Measurements from ENCODE around the gene HINT1. TPM values are rescaled to one million over a fixed set of nuclear protein-coding genes. Genes with fewer than 3 reads are reported as not detected.

The HINT1 gene
- 100 to 1,000 TPM; 316 to 358 TPM for total RNA-seq

DNA sequence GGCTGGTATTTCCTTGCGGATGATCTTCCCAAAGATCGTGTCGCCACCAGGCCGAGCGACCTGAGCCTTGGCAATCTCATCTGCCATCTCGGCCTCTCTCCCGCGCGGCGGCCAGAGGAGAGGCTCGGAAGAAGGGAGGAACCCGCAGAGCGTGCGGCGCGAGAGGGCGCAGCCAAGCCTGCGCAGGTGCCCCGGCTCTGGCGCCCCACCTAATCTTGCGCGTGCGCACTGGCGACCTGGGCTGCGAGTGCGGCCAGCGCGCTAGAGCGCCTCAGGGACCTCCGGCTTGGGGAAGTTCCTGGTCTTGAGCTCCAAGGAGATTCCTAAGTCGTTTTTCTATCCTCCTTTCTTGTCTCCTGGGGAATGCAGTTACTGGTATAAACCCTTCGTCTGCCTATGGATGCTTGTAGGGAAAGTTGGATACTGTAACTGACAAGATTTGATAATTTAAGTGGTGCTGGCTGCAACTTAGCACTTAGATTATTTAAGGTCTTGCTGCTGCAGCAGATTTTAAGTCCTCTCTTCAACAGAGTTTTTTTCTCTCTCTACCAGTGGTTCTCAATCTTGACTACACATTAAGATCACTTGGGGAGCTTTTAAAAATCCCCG lies at the start of gene HINT1:
Gene HINT1 (minus strand): TSS at position 138 of the 609 bp plus-strand sequence. CDS start 51 bp downstream, at position 87.
- peak within 1 kb of the TSS; percentile 95 for H3K4me3 Mint-ChIP-seq
- peaks cover 36% of the 10 kb centered on the region for H3K4me1 Mint-ChIP-seq
- H3K27me3 Mint-ChIP-seq = no peaks in the 10 kb centered on the region
- H3K9me3 Mint-ChIP-seq = no peaks in the 10 kb centered on the region
- H3K27ac Mint-ChIP-seq = peak within 1 kb of the TSS; percentile 96
- ATAC-seq (replicated peaks) = peak; percentile 86
- H3K36me3 Mint-ChIP-seq (ENCODE audit: low read depth) = peaks cover 55% of the 10 kb centered on the region

- no peak overlapping the region for H3K4me3 Mint-ChIP-seq
- H3K27ac Mint-ChIP-seq = peak overlapping the region; percentile 23
- ATAC-seq (replicated peaks) = no peak
- H3K9me3 Mint-ChIP-seq = no peaks in the 10 kb centered on the region
- peaks cover 18% of the 10 kb centered on the region for H3K4me1 Mint-ChIP-seq
- no peaks in the 10 kb centered on the region for H3K36me3 Mint-ChIP-seq (ENCODE audit: low read depth)
- no peaks in the 10 kb centered on the region for H3K27me3 Mint-ChIP-seq
Observed at GRCh38 chr5:131214609-131215227, 49.7 kb upstream of the HINT1 start.

GRCh38 chr5:131212471-131213021 lies 47.5 kb upstream of the HINT1 start:
- H3K4me1 Mint-ChIP-seq = peaks cover 25% of the 10 kb centered on the region

GRCh38 chr5:131211669-131212068 lies 46.6 kb upstream of the HINT1 start:
- no peak overlapping the region for H3K27ac Mint-ChIP-seq
- no peak for ATAC-seq (replicated peaks)
- no peaks in the 10 kb centered on the region for H3K27me3 Mint-ChIP-seq
- no peaks in the 10 kb centered on the region for H3K9me3 Mint-ChIP-seq
- peaks cover 25% of the 10 kb centered on the region for H3K4me1 Mint-ChIP-seq
- no peaks in the 10 kb centered on the region for H3K36me3 Mint-ChIP-seq (ENCODE audit: low read depth)
- peak overlapping the region; percentile 93 for H3K4me3 Mint-ChIP-seq

More at GRCh38 chr5:131212471-131213021, 47.5 kb upstream of the HINT1 start:
- Mint-ChIP-seq H3K27ac (no peak overlapping the region), H3K36me3 (ENCODE audit: low read depth) (no peaks in the 10 kb centered on the region), H3K27me3 (no peaks in the 10 kb centered on the region), H3K9me3 (no peaks in the 10 kb centered on the region), H3K4me3 (peak overlapping the region; percentile 37)
- no peak for ATAC-seq (replicated peaks)

- Mint-ChIP-seq H3K27ac (peak overlapping the region; percentile 97), H3K36me3 (ENCODE audit: low read depth) (no peaks in the 10 kb centered on the region), H3K27me3 (no peaks in the 10 kb centered on the region), H3K9me3 (no peaks in the 10 kb centered on the region), H3K4me3 (peak overlapping the region; percentile 93), H3K4me1 (peaks cover 25% of the 10 kb centered on the region)
- ATAC-seq (replicated peaks) = no peak
Observed at GRCh38 chr5:131210151-131210510, 45.1 kb upstream of the HINT1 start.

DNA sequence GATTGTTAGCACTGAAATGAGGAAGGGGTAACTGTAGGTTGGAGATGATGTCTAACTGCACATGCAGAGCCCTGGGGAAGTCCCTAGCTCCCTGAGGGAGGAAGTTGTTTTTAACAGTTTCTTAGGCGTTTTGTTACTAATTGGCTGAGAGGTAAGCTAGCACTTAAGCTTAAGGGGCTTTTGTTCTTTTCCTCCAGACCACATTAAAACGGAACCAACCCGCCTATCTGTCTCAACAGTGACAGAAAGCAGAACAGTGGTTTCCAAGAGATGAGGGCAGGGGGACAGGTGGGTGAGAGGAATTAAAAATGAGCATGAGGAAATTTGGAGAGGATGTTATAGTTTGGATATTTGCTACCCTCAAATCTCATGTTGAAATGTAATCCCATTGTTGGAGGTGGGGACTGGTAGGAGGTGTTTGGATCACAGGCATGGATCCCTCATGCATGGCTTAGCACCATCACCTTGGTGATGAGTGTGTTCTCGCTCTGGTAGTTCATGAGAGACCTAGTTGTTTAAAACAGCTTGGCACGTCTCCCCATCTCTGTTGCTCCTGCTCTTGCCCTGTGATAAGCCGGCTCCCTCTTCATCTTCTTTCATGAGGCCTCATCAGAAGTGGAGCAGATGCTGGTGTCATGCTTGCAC lies 44.6 kb upstream of the HINT1 start:
- H3K27ac Mint-ChIP-seq = peak overlapping the region; percentile 97
- H3K4me3 Mint-ChIP-seq = peak overlapping the region; percentile 93
- no peaks in the 10 kb centered on the region for H3K27me3 Mint-ChIP-seq
- no peaks in the 10 kb centered on the region for H3K36me3 Mint-ChIP-seq (ENCODE audit: low read depth)
- H3K9me3 Mint-ChIP-seq = no peaks in the 10 kb centered on the region
- ATAC-seq (replicated peaks) = peak; percentile 96
- peaks cover 25% of the 10 kb centered on the region for H3K4me1 Mint-ChIP-seq

GRCh38 chr5:131209175-131209505 lies 44.1 kb upstream of the HINT1 start:
- H3K27me3 Mint-ChIP-seq = no peaks in the 10 kb centered on the region
- no peak for ATAC-seq (replicated peaks)
- no peaks in the 10 kb centered on the region for H3K9me3 Mint-ChIP-seq
- H3K36me3 Mint-ChIP-seq (ENCODE audit: low read depth) = no peaks in the 10 kb centered on the region
- H3K27ac Mint-ChIP-seq = peak overlapping the region; percentile 97
- H3K4me1 Mint-ChIP-seq = peaks cover 25% of the 10 kb centered on the region
- peak overlapping the region; percentile 93 for H3K4me3 Mint-ChIP-seq

GRCh38 chr5:131206772-131207171 lies 41.7 kb upstream of the HINT1 start:
- Mint-ChIP-seq H3K36me3 (ENCODE audit: low read depth) (no peaks in the 10 kb centered on the region), H3K27ac (peak overlapping the region; percentile 54), H3K4me1 (peaks cover 21% of the 10 kb centered on the region), H3K9me3 (no peaks in the 10 kb centered on the region), H3K4me3 (no peak overlapping the region), H3K27me3 (no peaks in the 10 kb centered on the region)
- ATAC-seq (replicated peaks) = no peak

- no peak for ATAC-seq (replicated peaks)
- Mint-ChIP-seq H3K27ac (peak overlapping the region; percentile 54), H3K9me3 (no peaks in the 10 kb centered on the region), H3K4me1 (peaks cover 21% of the 10 kb centered on the region), H3K36me3 (ENCODE audit: low read depth) (no peaks in the 10 kb centered on the region), H3K4me3 (no peak overlapping the region), H3K27me3 (no peaks in the 10 kb centered on the region)
Observed at GRCh38 chr5:131206061-131206460, 41.0 kb upstream of the HINT1 start.

- Mint-ChIP-seq H3K4me3 (no peak overlapping the region), H3K9me3 (no peaks in the 10 kb centered on the region), H3K27me3 (no peaks in the 10 kb centered on the region)
Observed at GRCh38 chr5:131204964-131205363, 39.9 kb upstream of the HINT1 start.

DNA sequence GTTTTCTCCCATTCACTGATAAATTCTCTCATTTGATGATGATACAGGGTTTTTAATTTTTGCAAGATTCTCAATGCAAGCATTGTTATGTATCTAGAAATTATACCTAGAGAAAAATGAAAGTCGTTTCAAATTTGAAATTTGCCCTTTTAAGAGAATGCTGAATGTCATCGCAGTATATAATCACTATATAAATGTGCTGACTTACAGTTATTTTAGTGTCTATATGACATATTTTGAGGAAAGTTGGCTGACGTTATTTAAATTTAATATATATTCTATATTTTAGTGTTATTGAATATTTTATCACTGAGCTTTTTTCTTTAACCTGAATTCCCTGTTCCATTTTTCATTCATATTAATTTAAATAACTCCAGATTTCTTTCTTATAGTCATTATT lies 35.5 kb upstream of the HINT1 start:
- Mint-ChIP-seq H3K36me3 (ENCODE audit: low read depth) (no peaks in the 10 kb centered on the region), H3K4me1 (no peaks in the 10 kb centered on the region), H3K9me3 (no peaks in the 10 kb centered on the region), H3K4me3 (no peak overlapping the region), H3K27ac (no peak overlapping the region), H3K27me3 (no peaks in the 10 kb centered on the region)
- ATAC-seq (replicated peaks) = no peak

More at GRCh38 chr5:131204964-131205363, 39.9 kb upstream of the HINT1 start:
- no peak overlapping the region for H3K27ac Mint-ChIP-seq
- no peaks in the 10 kb centered on the region for H3K36me3 Mint-ChIP-seq (ENCODE audit: low read depth)
- H3K4me1 Mint-ChIP-seq = peaks cover 10% of the 10 kb centered on the region
- no peak for ATAC-seq (replicated peaks)

- Mint-ChIP-seq H3K4me3 (no peak overlapping the region), H3K9me3 (no peaks in the 10 kb centered on the region), H3K36me3 (ENCODE audit: low read depth) (no peaks in the 10 kb centered on the region), H3K27me3 (no peaks in the 10 kb centered on the region), H3K4me1 (no peaks in the 10 kb centered on the region), H3K27ac (no peak overlapping the region)
- ATAC-seq (replicated peaks) = peak; percentile 37
Observed at GRCh38 chr5:131198625-131199024, 33.6 kb upstream of the HINT1 start.

DNA sequence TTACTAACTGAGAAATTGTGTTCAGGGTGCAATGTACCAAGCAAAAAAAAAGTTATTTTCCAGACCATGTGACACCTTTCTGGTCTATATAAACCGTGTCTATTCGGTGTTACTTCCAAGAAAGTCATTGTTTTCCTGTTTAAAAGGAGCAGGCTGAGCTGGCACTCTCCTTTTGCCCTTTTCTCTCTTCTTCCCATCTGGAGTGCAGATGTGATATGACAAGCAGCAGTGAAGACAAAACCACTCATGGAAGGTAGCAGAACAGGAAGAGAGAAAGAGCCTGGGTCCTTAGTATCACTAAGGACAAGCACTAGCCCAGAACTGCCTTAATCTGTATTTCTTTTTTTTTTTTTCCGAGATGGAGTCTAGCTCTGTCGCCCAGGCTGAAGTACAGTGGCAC lies 31.3 kb upstream of the HINT1 start:
- no peak for ATAC-seq (replicated peaks)
- Mint-ChIP-seq H3K36me3 (ENCODE audit: low read depth) (peaks cover 6% of the 10 kb centered on the region), H3K27me3 (no peaks in the 10 kb centered on the region), H3K27ac (no peak overlapping the region), H3K4me3 (no peak overlapping the region), H3K9me3 (no peaks in the 10 kb centered on the region), H3K4me1 (no peaks in the 10 kb centered on the region)

- Mint-ChIP-seq H3K27me3 (no peaks in the 10 kb centered on the region), H3K36me3 (ENCODE audit: low read depth) (peaks cover 6% of the 10 kb centered on the region), H3K9me3 (no peaks in the 10 kb centered on the region), H3K27ac (no peak overlapping the region), H3K4me3 (no peak overlapping the region), H3K4me1 (no peaks in the 10 kb centered on the region)
- ATAC-seq (replicated peaks) = no peak
Observed at GRCh38 chr5:131195696-131196095, 30.6 kb upstream of the HINT1 start.

DNA sequence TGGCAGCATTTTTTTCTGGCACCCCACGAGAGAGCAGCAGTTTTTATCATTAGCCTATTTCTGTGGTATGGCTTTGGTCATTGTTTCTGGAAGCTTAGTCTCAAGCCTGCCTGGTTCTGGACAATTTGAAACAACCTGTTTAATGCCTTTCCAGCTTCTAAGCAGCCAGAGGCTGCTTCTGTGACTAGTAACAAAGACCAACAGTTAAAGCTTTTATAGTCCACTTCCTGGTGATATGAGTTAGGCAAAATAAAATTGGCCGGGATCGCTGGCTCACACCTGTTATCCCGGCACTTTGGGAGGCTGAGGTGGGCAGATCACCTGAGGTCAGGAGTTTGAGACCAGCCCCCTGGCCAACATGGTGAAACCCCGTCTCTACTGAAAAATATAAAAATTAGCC lies 29.7 kb upstream of the HINT1 start:
- H3K4me3 Mint-ChIP-seq = no peak overlapping the region
- no peaks in the 10 kb centered on the region for H3K4me1 Mint-ChIP-seq
- no peaks in the 10 kb centered on the region for H3K27me3 Mint-ChIP-seq
- H3K27ac Mint-ChIP-seq = no peak overlapping the region
- ATAC-seq (replicated peaks) = no peak
- H3K36me3 Mint-ChIP-seq (ENCODE audit: low read depth) = peaks cover 8% of the 10 kb centered on the region
- no peaks in the 10 kb centered on the region for H3K9me3 Mint-ChIP-seq

All from activated T-helper 17 cell treated with anti-CD3 and anti-CD28 coated beads, Interleukin-2, amount 50 U/mL, for 72 hours (primary cell).